Upper lobe of left lung (tissue), 4 donors: ENCODE measurements around the gene MYCT1.

Experiments used
- EP300 ChIP-seq, 4 donors: sonication (generic); formaldehyde crosslinking; IDR thresholded peaks; one replicate each; pipeline ENCODE4 v1.5.1; 2017; ENCODE audit warnings: antibody characterized with exemption in 4 of 4, control low read depth in 2 of 4
- POLR2A ChIP-seq, 4 donors: fragments of 450-650 bp; IDR thresholded peaks; one replicate each; pipeline ENCODE4 v1.5.1; 2016 to 2017; ENCODE audit warnings: antibody characterized with exemption in 4 of 4, mild to moderate bottlenecking in 2 of 4
- TF ChIP-seq, protein P1 (sequence below), 6 experiments: fragments of 450-650 bp in 4 of 6; fragments of 200-600 bp in 2 of 6; sonication (generic) in 2 of 6; IDR thresholded peaks; one replicate each; pipeline ENCODE4 v1.5.1; 2016 to 2019; ENCODE audit warnings: antibody characterized with exemption in 6 of 6

DNA sequence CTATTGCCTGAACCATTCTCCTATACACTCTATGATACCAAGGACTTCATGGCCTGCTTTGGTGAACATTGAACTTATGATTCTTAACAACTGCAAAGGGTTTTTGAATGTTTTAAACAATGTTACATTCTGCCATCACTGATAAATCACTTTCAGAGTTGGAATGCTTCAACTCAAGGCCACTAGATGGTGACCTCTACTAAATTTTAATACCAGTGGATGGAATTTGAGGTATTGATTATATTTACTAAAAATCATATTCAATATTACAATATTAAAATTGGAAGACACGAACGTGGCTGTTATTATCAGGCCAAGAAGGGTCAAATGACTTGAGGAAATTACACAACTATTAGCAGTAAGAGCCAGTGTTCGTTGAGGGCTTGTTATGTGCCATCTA lies 18.6 kb downstream of the MYCT1 start:
- TF ChIP-seq EP300 (IDR thresholded peaks at IDR 0.05) (no peak), POLR2A (IDR thresholded peaks at IDR 0.05) (no peak)
- TF ChIP-seq, protein P1, sequence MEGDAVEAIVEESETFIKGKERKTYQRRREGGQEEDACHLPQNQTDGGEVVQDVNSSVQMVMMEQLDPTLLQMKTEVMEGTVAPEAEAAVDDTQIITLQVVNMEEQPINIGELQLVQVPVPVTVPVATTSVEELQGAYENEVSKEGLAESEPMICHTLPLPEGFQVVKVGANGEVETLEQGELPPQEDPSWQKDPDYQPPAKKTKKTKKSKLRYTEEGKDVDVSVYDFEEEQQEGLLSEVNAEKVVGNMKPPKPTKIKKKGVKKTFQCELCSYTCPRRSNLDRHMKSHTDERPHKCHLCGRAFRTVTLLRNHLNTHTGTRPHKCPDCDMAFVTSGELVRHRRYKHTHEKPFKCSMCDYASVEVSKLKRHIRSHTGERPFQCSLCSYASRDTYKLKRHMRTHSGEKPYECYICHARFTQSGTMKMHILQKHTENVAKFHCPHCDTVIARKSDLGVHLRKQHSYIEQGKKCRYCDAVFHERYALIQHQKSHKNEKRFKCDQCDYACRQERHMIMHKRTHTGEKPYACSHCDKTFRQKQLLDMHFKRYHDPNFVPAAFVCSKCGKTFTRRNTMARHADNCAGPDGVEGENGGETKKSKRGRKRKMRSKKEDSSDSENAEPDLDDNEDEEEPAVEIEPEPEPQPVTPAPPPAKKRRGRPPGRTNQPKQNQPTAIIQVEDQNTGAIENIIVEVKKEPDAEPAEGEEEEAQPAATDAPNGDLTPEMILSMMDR (IDR thresholded peaks at IDR 0.05): no peak
